GM12878 (cell line): ENCODE measurements around the gene MCAT. TPM values are rescaled to one million over a fixed set of nuclear protein-coding genes. Genes with fewer than 3 reads are reported as not detected.

ENCODE experiments used
- CREM ChIP-seq: IDR thresholded peaks from 2 replicates; pipeline ENCODE4 v1.6.1; 2014; ENCODE audit warnings: antibody characterized with exemption, low read depth
- CTCF ChIP-seq, 3 experiments: IDR thresholded peaks in 2 of 3; conservative IDR thresholded peaks in 1 of 3; 2 replicates each; pipeline ENCODE4 v1.5.1; 2011; ENCODE audit warnings: low read depth in 3 of 3, low read length in 3 of 3, mild to moderate bottlenecking in 3 of 3, control low read depth in 2 of 3, moderate library complexity in 2 of 3, inconsistent platforms in 1 of 3, mixed read lengths in 1 of 3; ENCODE audit not compliant: control insufficient read depth in 2 of 3, insufficient read depth in 1 of 3; ENCODE audit errors: extremely low read depth in 1 of 3
- ETV6 ChIP-seq, 2 experiments: fragments of 450-650 bp in 1 of 2; IDR thresholded peaks in 1 of 2; conservative IDR thresholded peaks in 1 of 2; 2 replicates each; pipeline ENCODE4 v1.6.1; 2014; ENCODE audit warnings: antibody characterized with exemption in 1 of 2, borderline replicate concordance in 1 of 2, low read depth in 1 of 2, mild to moderate bottlenecking in 1 of 2, moderate library complexity in 1 of 2
- IKZF2 ChIP-seq, 2 experiments: fragments of 450-650 bp; IDR thresholded peaks; 2 replicates each; pipeline ENCODE4 v1.6.1; 2017; ENCODE audit warnings: mild to moderate bottlenecking in 2 of 2, moderate library complexity in 2 of 2
- JUNB ChIP-seq: IDR thresholded peaks from 2 replicates; pipeline ENCODE4 v1.6.1; 2016; ENCODE audit warnings: antibody characterized with exemption, mild to moderate bottlenecking
- MLLT1 ChIP-seq: fragments of 450-650 bp; IDR thresholded peaks from 2 replicates; pipeline ENCODE4 v1.6.1; 2016; ENCODE audit warnings: mild to moderate bottlenecking
- NFYB ChIP-seq: IDR thresholded peaks from 2 replicates; pipeline ENCODE4 v1.6.1; 2011; ENCODE audit warnings: low read depth, mild to moderate bottlenecking, low read length, improper control_type of control experiment, moderate library complexity; ENCODE audit not compliant: insufficient read depth
- POLR2A ChIP-seq: IDR thresholded peaks from 2 replicates; pipeline ENCODE4 v1.6.1; 2011; ENCODE audit warnings: low read depth, mild to moderate bottlenecking, low read length
- RAD21 ChIP-seq: IDR thresholded peaks from 2 replicates; pipeline ENCODE4 v1.6.1; 2011; ENCODE audit warnings: mild to moderate bottlenecking, low read depth, low read length, moderate library complexity; ENCODE audit not compliant: insufficient read depth
- SIX5 ChIP-seq: IDR thresholded peaks from 2 replicates; pipeline ENCODE4 v1.6.1; 2011; ENCODE audit warnings: mild to moderate bottlenecking, low read depth, low read length, moderate library complexity; ENCODE audit not compliant: severe bottlenecking
- SMAD5 ChIP-seq: IDR thresholded peaks from 2 replicates; pipeline ENCODE4 v1.6.1; 2016; ENCODE audit warnings: antibody characterized with exemption, low read depth
- SMC3 ChIP-seq: IDR thresholded peaks from 2 replicates; pipeline ENCODE4 v1.6.1; 2011; ENCODE audit warnings: low read length, improper control_type of control experiment, borderline replicate concordance
- SPI1 ChIP-seq: IDR thresholded peaks from 2 replicates; pipeline ENCODE4 v1.6.1; 2011; ENCODE audit warnings: low read depth, mild to moderate bottlenecking, low read length, moderate library complexity, borderline replicate concordance; ENCODE audit not compliant: insufficient read depth
- SUPT20H ChIP-seq: IDR thresholded peaks from 2 replicates; pipeline ENCODE4 v1.6.1; 2011; ENCODE audit warnings: low read depth, mild to moderate bottlenecking, low read length, moderate library complexity, borderline replicate concordance; ENCODE audit not compliant: control insufficient read depth
- SUZ12 ChIP-seq: fragments of 200-600 bp; sonication (generic); IDR thresholded peaks from one replicate; pipeline ENCODE4 v1.6.1; 2018; ENCODE audit warnings: antibody characterized with exemption, mild to moderate bottlenecking; ENCODE audit not compliant: unreplicated experiment
- TAF1 ChIP-seq: IDR thresholded peaks from 2 replicates; pipeline ENCODE4 v1.6.1; 2011; ENCODE audit warnings: mild to moderate bottlenecking, low read depth, low read length, borderline replicate concordance
- TBL1XR1 ChIP-seq: IDR thresholded peaks from 2 replicates; pipeline ENCODE4 v1.6.1; 2012; ENCODE audit warnings: low read depth, low read length, improper control_type of control experiment
- TCF12 ChIP-seq: IDR thresholded peaks from 2 replicates; pipeline ENCODE4 v1.6.1; 2011; ENCODE audit warnings: low read depth, mild to moderate bottlenecking, low read length
- USF2 ChIP-seq: IDR thresholded peaks from 2 replicates; pipeline ENCODE4 v1.6.1; 2011; ENCODE audit warnings: low read depth, low read length, improper control_type of control experiment, borderline replicate concordance
- YY1 ChIP-seq: IDR thresholded peaks from 2 replicates; pipeline ENCODE4 v1.6.1; 2011; ENCODE audit warnings: low read depth, mild to moderate bottlenecking, low read length
- ZBTB40 ChIP-seq: fragments of 450-650 bp; IDR thresholded peaks from 2 replicates; pipeline ENCODE4 v1.6.1; 2016; ENCODE audit warnings: mild to moderate bottlenecking, moderate library complexity, borderline replicate concordance
- ZNF24 ChIP-seq: fragments of 450-650 bp; IDR thresholded peaks from 2 replicates; pipeline ENCODE4 v1.6.1; 2017; ENCODE audit warnings: antibody characterized with exemption, mild to moderate bottlenecking
- polyA plus RNA-seq, 11 experiments: library from polyadenylated mRNA; depleted of rRNA in 4 of 11; unstranded in 6 of 11; stranded (reverse) in 5 of 11; fragments of >200 nt; fragmentation: Nextera tagmentation in 4 of 11; fragmentation: Illumina TruSeq in 1 of 11; extraction: Ambion mirVana in 4 of 11; extraction: Trizol in 1 of 11; gene quantifications; 1 replicate in 1 of 11; 2 replicates in 10 of 11; pipeline versions ENCODE4 v1.2.1 to v1.2.3, GENCODE V29; 2011 to 2016; ENCODE audit warnings: inconsistent platforms in 2 of 11, missing spikeins in 2 of 11, low read depth in 1 of 11
- total RNA-seq, 4 experiments: library from RNA; depleted of rRNA in 3 of 4; stranded (reverse); fragments of >200 nt in 3 of 4; fragmentation: Illumina TruSeq in 1 of 4; extraction: Trizol in 1 of 4; gene quantifications; 2 replicates each; pipeline versions ENCODE4 v1.2.1 to v1.2.3, GENCODE V29; 2013 to 2021

Gene MCAT
- total and polyA plus RNA-seq, 10 of the 15 experiments (the other 5 are each of a cell fraction or from before 2014, with no cell fraction given), result 3.6 to 29.1 (median 19.3) TPM

- TF ChIP-seq RAD21 (peak; percentile 76), IKZF2 (IDR thresholded peaks at IDR 0.05) (no peak), SMAD5 (no peak), TCF12 (no peak), CTCF (IDR thresholded peaks at IDR 0.05 in 2 of 3, conservative IDR thresholded peaks at IDR 0.05 in 1 of 3; ENCODE audit: control insufficient read depth in 2 of 3, extremely low read depth in 1 of 3, insufficient read depth in 1 of 3, low read depth in 3 of 3, low read length in 3 of 3) (peak; percentile 46 to 66 (median 58); a peak in 5 of 6 replicates), NFYB (no peak), SPI1 (peak; percentile 33; the same call in 1 of the 2 replicates), SIX5 (no peak), CREM (0 out of 2 replicates have a peak, but pooled peaks have one; percentile 31), ETV6 (conservative IDR thresholded peaks at IDR 0.05 in 1 of 2, IDR thresholded peaks at IDR 0.05 in 1 of 2; ENCODE audit: borderline replicate concordance in 1 of 2, low read depth in 1 of 2) (no peak), JUNB (no peak), SMC3 (peak; percentile 59; the same call in 1 of the 2 replicates), SUZ12 (no peak), TAF1 (no peak), ZNF24 (no peak), TBL1XR1 (no peak), SUPT20H (no peak), POLR2A (no peak), USF2 (no peak), ZBTB40 (no peak), MLLT1 (no peak), YY1 (peak; percentile 31; the same call in 1 of the 2 replicates)
Observed at GRCh38 chr22:43090130-43090789, 52.9 kb downstream of the MCAT start (continued).
